Astrocyte of the cerebellum (primary cell): ENCODE results near the gene ZMYND19.
"Not testable (repeated sequence)": the region's sequence is repeated elsewhere in the genome, so short reads cannot be mapped to it uniquely, and the experiment has no call there.

Experiments
- DNase-seq: peaks from one replicate; pipeline ENCODE4 v3.0.0-alpha.2; 2011; ENCODE audit warnings: low read depth
- H3K4me3 ChIP-seq: 2 replicates; pipeline ENCODE4 v1.5.1; 2011; ENCODE audit warnings: mild to moderate bottlenecking, low read depth, low read length, moderate library complexity
- CTCF ChIP-seq: IDR thresholded peaks from 2 replicates; pipeline ENCODE4 v1.5.1; 2012; ENCODE audit warnings: low read length, low read depth, moderate library complexity, mild to moderate bottlenecking; ENCODE audit errors: missing control alignments
- in situ Hi-C: cut with HindIII; loops from 2 replicates; pipeline ENCODE4 v1.10.0; 2017; ENCODE audit warnings: low sequenced_read_pairs

ZMYND19 gene

DNA sequence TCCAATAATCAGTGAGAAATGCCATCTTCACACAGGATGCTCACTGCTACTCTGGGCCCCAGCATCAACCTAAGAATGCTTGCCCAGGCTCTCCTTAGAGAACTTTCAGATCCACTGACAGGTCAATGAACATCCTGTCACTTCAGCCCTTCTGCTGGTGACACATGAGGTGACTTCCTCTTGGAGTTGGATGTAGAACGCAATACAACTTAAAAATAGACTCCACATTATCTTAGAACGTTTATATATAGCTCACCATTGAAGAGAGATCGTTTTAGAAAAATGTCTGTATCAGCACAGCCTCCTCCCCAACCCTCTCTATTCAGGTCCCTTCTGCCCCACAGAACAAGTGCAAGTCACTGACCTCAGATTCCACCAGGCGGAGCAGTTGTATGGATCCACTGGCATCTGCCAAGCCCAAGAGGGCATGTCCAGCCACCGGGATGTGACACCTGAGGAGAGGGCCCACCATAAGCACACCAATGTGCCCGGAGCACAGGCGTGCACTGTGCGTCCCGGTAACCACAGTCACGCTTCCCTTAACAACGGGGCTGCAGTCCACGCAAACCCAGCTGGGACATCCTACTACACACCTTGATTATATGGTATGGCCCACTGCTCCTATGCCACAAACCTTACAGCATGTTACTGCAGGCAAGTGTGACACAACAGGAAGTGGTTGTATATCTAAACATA lies 14.4 kb downstream of the ZMYND19 start:
- in situ Hi-C loops: no loop called here
- TF ChIP-seq CTCF: no peak
- DNase-seq: no peak
- H3K4me3 ChIP-seq: no peak overlapping the region

- in situ Hi-C loops: no loop called here
- DNase-seq: no peak
- no peak for TF ChIP-seq CTCF
- H3K4me3 ChIP-seq: no peak overlapping the region
These were observed 15.0 kb downstream of the ZMYND19 start for GRCh38 chr9:137575364-137575715.

DNA sequence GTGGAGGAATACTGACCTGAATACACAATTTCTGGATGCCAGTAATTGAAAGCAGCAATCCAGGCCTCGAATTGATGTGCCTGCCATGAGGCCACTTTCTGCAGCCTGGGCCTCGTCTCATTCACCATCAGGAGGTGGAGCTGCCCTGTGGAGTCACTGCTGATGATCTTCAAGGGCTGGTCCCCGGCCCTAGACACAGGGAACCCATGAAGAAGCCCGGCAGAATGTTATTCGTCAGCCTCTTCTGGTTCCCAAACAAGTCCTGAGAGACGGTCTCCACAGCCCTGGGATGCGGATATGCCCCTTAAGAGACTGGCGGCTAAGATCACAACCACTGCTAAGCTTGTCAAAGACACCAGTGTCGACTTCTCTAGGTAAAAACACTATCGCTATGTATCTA lies 16.1 kb downstream of the ZMYND19 start:
- no peak for DNase-seq
- in situ Hi-C loops: no loop called here

GRCh38 chr9:137570566-137570965 lies 19.7 kb downstream of the ZMYND19 start:
- TF ChIP-seq CTCF: no peak
- DNase-seq: no peak
- no peak overlapping the region for H3K4me3 ChIP-seq
- in situ Hi-C loops: no loop called here

More for the DNA sequence above, 16.1 kb downstream of the ZMYND19 start:
- no peak for TF ChIP-seq CTCF
- no peak overlapping the region for H3K4me3 ChIP-seq

GRCh38 chr9:137569609-137570203 lies 20.6 kb downstream of the ZMYND19 start:
- no peak overlapping the region for H3K4me3 ChIP-seq
- TF ChIP-seq CTCF: no peak
- in situ Hi-C loops: no loop called here
- no peak for DNase-seq

DNA sequence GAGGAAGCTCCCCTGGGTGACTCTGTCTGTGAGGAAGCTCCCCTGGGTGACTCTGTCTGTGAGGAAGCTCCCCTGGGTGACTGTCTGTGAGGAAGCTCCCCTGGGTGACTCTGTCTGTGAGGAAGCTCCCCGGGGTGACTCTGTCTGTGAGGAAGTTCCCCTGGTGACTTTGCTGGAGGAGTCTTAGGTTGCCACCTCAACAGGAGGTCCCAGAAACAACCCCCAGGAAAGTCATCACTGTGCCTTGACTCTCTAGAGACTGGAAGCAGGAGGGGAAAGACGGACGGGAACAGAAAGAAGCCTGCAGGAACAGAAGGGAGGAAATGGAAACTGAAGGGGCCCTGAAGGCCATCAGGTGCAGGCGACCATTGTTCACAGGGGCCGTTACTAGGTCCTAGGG lies 21.9 kb downstream of the ZMYND19 start:
- in situ Hi-C loops, DNase-seq, H3K4me3 ChIP-seq: not testable (repeated sequence)

DNA sequence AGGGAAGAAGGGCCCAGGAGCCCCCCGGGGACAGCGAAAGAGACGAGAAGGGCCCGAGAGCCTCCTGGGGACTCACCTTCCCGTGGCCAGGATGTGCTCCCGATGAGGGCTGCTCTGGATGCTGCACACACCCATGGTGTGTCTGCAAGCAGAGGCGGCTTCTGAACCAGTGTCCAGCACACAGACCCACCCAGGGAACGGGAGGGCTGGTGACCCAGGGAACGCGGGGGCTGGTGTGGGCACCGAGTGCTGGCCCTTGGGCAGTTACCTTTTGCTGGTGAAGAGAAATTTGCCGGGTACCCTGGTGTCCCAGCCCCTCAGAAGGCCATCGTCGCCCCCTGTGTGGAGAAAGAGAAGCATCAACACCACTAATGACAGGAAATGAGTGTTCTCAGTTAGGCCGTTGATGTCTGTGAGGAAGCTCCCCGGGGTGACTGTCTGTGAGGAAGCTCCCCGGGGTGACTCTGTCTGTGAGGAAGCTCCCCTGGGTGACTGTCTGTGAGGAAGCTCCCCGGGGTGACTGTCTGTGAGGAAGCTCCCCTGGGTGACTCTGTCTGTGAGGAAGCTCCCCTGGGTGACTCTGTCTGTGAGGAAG lies 25.4 kb downstream of the ZMYND19 start:
- no peak overlapping the region for H3K4me3 ChIP-seq
- no peak for TF ChIP-seq CTCF
- in situ Hi-C loops: no loop called here
- DNase-seq: no peak
